Measurements from ENCODE around the gene TMCC1.

GRCh38 chr3:129746629-129747028 is 146.9 kb downstream of the TMCC1 start:
- no peak for TF ChIP-seq SIN3A (IDR thresholded peaks at IDR 0.05; ENCODE audit: borderline replicate concordance, insufficient read depth, low read length)
- TF ChIP-seq TAF1 (IDR thresholded peaks at IDR 0.05; ENCODE audit: borderline replicate concordance, insufficient read depth, low read length) = no peak
